Subcutaneous abdominal adipose tissue (tissue), 5 donors: ENCODE data around the gene MCRIP2.
A peak's percentile ranks its signal among the peaks of the same experiment; 100 is the strongest.

Experiments used
- H3K27ac ChIP-seq: one replicate; pipeline ENCODE4 v1.7.0; 2013; ENCODE audit warnings: low read depth, mild to moderate bottlenecking, inconsistent platforms, low read length, moderate library complexity
- H3K27me3 ChIP-seq, 5 donors: one replicate each; pipeline ENCODE4 v1.7.0; 2013; ENCODE audit warnings: low read length in 5 of 5, inconsistent platforms in 1 of 5; ENCODE audit not compliant: control insufficient read depth in 5 of 5, insufficient read depth in 4 of 5
- H3K36me3 ChIP-seq, 5 donors: one replicate each; pipeline ENCODE4 v1.7.0; 2013; ENCODE audit warnings: low read length in 5 of 5; ENCODE audit not compliant: control insufficient read depth in 5 of 5, insufficient read depth in 5 of 5
- H3K4me1 ChIP-seq, 5 donors: one replicate each; pipeline ENCODE4 v1.7.0; 2013; ENCODE audit warnings: low read length in 5 of 5, mild to moderate bottlenecking in 3 of 5, moderate library complexity in 1 of 5; ENCODE audit not compliant: control insufficient read depth in 5 of 5, insufficient read depth in 5 of 5
- H3K4me3 ChIP-seq, 5 donors: one replicate each; pipeline ENCODE4 v1.7.0; 2013; ENCODE audit warnings: low read length in 5 of 5, low read depth in 1 of 5
- H3K9ac ChIP-seq, 5 donors: one replicate each; pipeline ENCODE4 v1.7.0; 2013; ENCODE audit warnings: low read length in 5 of 5, mild to moderate bottlenecking in 4 of 5, moderate library complexity in 3 of 5
- H3K9me3 ChIP-seq, 5 donors: one replicate each; pipeline ENCODE4 v1.7.0; 2013; ENCODE audit warnings: low read length in 5 of 5; ENCODE audit not compliant: control insufficient read depth in 5 of 5
- donor health status: healthy.
- donor health status: healthy.
- donor health status: healthy.
- donor health status: healthy.
- donor health status: healthy.

MCRIP2 gene

DNA sequence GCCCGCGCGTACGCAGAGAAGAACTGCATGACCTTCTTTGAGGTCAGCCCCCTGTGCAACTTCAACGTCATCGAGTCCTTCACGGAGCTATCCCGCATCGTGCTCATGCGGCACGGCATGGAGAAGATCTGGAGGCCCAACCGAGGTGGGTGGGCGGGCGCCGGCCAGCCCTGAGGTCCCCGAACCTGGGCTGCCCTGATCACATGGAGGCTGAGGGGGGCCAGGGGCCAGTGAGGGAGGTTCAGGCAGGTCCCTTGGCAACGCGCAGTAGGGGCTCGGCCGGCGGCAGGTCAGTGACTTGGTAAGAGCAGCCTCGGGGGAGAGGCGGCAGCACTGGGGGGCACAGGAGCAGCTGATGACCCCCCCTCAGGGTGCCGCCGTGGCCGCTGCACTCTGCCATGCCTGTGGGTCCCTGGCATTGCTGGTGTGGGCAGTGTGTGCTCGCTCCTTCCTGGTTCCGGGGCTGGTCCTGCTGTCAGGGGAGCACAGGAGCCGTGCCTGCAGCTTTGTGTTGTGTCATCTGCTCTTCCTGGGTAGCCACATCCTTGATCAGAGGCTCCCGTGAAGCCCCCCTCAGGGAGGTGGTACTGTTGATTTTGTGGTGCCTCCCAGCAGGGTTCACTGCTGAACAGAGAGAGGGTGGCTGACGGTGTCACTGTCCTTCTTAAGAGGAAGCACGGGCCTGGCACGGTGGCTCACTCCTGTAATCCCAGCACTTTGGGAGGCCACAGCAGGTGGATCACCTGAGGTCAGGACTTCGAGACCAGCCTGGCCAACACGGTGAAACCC is 15.5 kb upstream of the MCRIP2 start:
- Histone ChIP-seq H3K27ac (no peak overlapping the region), H3K9me3 (no peaks in the 10 kb centered on the region), H3K27me3 (no peaks in the 10 kb centered on the region), H3K36me3 (peaks cover 0 to 40% (median 16%) of the 10 kb centered on the region in 5 donors), H3K4me3 (no peak overlapping the region), H3K9ac (no peak overlapping the region), H3K4me1 (peaks cover 0 to 49% (median 19%) of the 10 kb centered on the region in 5 donors)

DNA sequence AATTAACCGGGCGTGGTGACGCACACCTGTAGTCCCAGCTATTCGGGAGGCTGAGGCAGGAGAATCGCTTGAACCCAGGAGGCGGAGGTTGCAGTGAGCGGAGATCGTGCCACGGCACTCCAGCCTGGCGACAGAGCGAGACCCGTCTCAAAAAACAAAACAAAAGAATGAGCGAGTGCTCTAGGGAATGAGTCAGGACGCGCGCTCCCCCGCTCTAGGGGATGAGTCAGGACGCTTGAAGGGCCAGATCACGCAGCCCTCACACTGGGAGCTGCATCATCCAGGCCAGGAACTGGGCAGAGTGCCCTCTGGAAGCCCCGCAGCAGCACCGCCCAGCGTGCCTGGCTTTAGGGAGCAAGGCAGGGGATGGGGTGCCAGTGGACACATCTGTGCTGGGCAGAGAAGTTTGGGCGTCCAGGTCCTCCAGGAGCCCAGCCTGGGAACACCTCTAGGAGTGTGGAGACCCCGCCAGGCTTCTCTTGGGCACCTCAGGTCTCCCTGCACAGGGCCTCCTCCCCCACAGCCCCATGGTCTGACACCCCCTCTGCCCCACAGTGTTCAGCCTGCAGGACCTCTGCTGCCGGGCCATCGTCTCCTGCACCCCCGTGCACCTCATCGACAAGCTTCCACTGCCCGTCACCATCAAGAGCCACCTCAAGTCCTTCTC is 14.7 kb upstream of the MCRIP2 start:
- no peaks in the 10 kb centered on the region for H3K9me3 ChIP-seq
- H3K4me3 ChIP-seq, result no peak overlapping the region
- peaks cover 0 to 37% (median 13%) of the 10 kb centered on the region in 5 donors for H3K36me3 ChIP-seq
- H3K9ac ChIP-seq, result no peak overlapping the region
- no peak overlapping the region for H3K27ac ChIP-seq
- H3K27me3 ChIP-seq, result no peaks in the 10 kb centered on the region
- H3K4me1 ChIP-seq, result peaks cover 0 to 45% (median 19%) of the 10 kb centered on the region in 5 donors

DNA sequence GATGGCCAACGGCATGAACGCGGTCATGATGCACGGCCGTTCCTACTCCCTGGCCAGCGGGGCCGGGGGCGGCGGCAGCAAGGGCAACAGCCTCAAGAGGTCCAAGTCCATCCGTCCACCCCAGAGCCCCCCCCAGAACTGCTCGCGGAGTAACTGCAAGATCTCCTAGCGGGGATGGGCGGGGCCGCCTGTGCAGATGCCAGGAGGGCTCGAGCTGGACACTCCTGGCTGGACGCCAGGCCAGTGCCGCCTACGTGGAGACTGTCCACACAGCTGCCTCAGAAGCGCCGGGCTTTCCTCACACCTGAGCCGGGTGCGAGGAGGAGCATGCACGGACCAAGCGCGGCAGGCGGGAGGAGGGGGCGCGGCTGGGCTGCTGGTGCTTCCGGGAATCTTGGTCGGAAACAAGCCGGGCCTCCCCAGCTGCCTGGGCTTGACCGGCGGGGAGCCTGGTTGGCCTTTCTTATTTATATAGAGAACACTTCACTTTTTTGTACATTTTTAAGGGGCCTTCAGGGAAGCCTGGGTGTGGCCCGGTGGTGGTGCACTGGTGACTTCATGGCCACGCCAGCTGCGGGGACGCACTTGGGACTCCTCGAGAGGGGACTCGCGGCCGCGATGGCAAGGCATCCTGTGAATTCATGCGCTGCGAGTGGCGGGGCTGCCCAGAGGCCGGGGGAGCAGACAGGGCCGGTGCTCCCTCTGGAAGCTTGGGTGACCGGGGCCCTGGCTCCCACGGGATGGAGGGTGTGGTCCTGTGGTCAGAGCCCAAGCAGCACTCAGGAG is 14.0 kb upstream of the MCRIP2 start:
- no peak overlapping the region for H3K9ac ChIP-seq

DNA sequence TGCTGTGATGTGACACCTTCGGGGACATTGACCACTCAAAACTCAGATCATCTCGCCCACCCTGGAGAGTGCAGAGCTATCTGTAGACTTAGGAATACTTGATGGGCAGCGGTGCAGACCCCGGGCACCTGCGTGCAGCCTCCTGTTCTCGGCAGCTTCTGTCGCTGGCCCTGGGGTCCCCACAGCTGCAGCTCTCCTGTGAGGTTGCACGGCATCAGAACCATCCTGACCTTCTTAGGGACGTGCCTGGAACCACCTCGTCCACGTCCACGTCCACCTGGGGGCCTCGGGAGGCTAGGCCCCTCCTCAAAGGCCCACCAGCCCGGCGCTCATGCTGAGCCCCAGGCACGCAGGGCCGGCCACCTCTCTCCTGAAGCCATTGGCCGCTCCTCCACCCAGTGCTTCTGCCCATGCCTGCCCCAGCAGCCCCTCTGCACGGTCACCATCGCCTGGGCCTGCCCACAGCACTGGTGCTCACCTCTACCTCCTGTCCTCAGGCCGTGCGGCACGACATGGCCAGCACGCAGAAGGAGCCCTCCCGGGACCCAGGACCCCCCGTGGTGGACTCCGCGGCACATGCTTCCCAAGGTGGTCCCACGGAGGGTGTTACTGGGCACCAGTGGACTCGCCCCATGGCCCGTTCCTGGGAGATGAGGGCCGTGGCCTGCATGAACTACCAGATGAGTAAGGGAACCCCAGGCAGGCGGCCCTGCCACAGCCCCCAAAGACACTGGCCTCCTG is 13.1 kb upstream of the MCRIP2 start:
- Histone ChIP-seq H3K9me3 (no peaks in the 10 kb centered on the region), H3K36me3 (peaks cover 0 to 47% (median 19%) of the 10 kb centered on the region in 5 donors), H3K9ac (no peak overlapping the region), H3K27me3 (peaks cover 0 to 2% (median 0%) of the 10 kb centered on the region in 5 donors), H3K4me3 (no peak overlapping the region), H3K27ac (no peak overlapping the region), H3K4me1 (peaks cover 0 to 41% (median 19%) of the 10 kb centered on the region in 5 donors)

More for the DNA sequence above, 14.0 kb upstream of the MCRIP2 start:
- no peak overlapping the region for H3K4me3 ChIP-seq
- peaks cover 0 to 38% (median 13%) of the 10 kb centered on the region in 5 donors for H3K36me3 ChIP-seq
- no peak overlapping the region for H3K27ac ChIP-seq
- H3K4me1 ChIP-seq, result peaks cover 0 to 41% (median 19%) of the 10 kb centered on the region in 5 donors
- H3K9me3 ChIP-seq, result no peaks in the 10 kb centered on the region
- H3K27me3 ChIP-seq, result peaks cover 0 to 2% (median 0%) of the 10 kb centered on the region in 5 donors

DNA sequence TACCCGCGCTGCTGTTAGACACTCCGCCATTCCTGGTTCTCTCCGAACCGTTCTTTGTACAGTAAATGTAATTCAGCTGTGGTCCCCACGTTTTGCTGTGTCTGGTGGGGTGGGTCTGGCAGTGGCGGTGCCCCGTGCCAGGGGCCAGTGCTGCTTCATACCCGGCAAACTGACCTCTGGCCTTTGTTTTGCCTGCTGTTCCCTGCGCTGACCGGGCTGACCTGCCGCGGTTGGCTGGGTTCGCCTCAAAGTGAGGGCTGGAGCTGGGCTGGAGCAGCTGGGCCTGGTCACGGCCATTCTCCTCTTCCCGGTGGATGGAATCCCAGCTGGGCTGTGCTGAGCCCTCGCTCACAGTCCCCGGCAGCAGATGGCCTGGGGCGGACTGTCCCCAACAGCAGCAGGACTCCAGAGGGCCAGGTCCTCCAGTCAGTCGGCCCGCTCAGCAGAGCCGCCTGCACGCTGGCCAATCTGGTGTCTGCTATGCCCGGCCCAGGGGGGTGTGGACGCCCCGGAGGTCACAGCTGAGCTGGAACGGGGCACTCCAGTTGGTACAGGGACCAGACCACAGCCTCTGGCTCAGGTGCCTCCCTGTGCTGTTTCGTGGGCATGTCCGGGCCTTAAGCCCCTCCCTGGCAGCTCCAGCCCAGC is 12.3 kb upstream of the MCRIP2 start:
- Histone ChIP-seq H3K4me3 (no peak overlapping the region), H3K36me3 (peaks cover 0 to 55% (median 25%) of the 10 kb centered on the region in 5 donors), H3K9me3 (no peaks in the 10 kb centered on the region), H3K9ac (no peak overlapping the region), H3K4me1 (peaks cover 0 to 41% (median 19%) of the 10 kb centered on the region in 5 donors), H3K27ac (no peak overlapping the region), H3K27me3 (peaks cover 0 to 2% (median 0%) of the 10 kb centered on the region in 5 donors)

DNA sequence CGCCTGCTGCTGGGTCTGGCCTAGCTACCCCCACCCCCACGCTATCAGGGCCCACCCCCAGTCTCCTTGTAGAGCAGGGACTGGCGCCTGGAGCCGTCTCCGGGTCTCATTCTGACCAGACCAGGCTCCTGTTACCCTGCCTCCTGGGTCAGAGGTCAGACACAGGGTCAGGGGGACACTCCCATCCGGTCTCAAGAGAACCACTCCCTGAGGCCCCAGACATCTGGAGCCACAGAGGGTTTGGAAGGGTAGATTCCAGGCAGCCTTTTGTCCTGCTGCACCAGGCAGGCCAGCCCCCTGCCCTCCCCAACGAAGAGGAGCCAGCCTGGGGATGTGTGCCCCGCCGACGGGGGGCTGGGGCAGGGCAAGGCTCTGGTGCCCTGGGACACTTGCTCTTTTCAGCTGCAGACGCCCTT is 11.8 kb upstream of the MCRIP2 start:
- H3K27me3 ChIP-seq, result peaks cover 0 to 2% (median 0%) of the 10 kb centered on the region in 5 donors
- no peak overlapping the region for H3K27ac ChIP-seq
- H3K4me1 ChIP-seq, result peaks cover 0 to 42% (median 22%) of the 10 kb centered on the region in 5 donors
- H3K9ac ChIP-seq, result peak overlapping the region in 2 of 5 donors; percentile 17 to 51
- no peaks in the 10 kb centered on the region for H3K9me3 ChIP-seq
- peaks cover 0 to 55% (median 25%) of the 10 kb centered on the region in 5 donors for H3K36me3 ChIP-seq
- no peak overlapping the region for H3K4me3 ChIP-seq

DNA sequence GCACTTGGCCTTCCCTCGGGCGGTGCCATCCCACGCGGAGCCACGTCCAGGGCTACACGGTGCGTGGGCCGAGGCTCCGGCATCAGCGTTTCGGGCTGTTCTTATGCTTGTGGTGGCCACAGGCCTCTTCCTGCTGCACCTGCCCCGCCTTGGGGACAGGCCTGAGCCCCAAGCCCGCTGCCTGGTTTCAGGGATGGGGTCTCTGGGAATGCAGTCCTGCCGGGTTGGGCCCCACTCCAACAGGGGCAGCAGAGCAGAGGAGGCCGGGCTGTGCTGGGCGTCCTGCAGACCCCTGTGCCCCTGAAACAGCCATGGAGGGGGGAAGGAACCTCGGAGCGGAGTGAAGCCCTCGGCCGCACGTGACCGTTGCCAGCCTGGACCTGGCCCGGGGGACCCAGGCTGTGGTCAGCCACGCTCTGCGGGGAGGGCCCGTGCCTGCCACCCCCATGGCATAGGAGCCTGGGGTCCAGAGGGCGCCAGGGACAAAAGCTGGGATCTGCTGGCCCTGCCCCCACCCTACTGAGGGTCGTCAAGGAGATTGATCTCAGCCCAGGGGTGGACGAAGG is 11.3 kb upstream of the MCRIP2 start:
- peak overlapping the region in 1 of 5 donors; percentile 51 for H3K9ac ChIP-seq
- H3K9me3 ChIP-seq, result no peaks in the 10 kb centered on the region
- H3K27ac ChIP-seq, result no peak overlapping the region
- H3K27me3 ChIP-seq, result peaks cover 0 to 2% (median 0%) of the 10 kb centered on the region in 5 donors
- peaks cover 0 to 47% (median 27%) of the 10 kb centered on the region in 5 donors for H3K4me1 ChIP-seq
- H3K4me3 ChIP-seq, result no peak overlapping the region
- H3K36me3 ChIP-seq, result peaks cover 0 to 50% (median 24%) of the 10 kb centered on the region in 5 donors

DNA sequence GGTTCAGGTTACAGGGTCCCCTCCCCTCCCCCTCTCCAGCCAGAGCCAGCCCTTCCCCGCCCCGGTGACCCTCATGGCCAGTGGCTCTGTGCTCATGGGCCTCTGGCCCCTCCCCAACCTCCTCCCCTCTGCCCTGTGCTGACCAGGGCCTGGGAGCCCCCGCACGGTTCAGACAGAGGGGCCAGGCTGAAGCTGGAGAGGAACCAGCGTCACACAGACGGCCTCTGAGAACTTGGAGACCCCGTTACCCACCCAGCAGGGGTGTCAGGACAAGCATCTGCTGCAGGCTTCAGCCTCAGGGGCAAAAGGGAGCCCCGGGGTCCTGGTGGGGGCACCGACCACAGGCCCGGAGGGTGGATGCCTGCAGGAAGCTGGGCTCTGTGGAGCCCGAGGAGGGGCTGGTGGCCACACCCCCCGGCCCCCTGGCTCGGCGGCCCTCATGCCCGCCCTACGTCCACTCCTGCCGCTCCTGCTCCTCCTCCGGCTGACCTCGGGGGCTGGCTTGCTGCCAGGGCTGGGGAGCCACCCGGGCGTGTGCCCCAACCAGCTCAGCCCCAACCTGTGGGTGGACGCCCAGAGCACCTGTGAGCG is 10.7 kb upstream of the MCRIP2 start, which contains the start of gene WFIKKN1:
Gene WFIKKN1, plus strand, starts transcription at position 171 of the 591 bp plus-strand sequence. Its CDS starts 269 bp downstream, at position 440.
- Histone ChIP-seq H3K9me3 (no peaks in the 10 kb centered on the region), H3K4me1 (peaks cover 0 to 53% (median 33%) of the 10 kb centered on the region in 5 donors), H3K27me3 (peaks cover 0 to 2% (median 0%) of the 10 kb centered on the region in 5 donors), H3K36me3 (peaks cover 0 to 45% (median 21%) of the 10 kb centered on the region in 5 donors), H3K9ac (peak within 1 kb of the TSS in 2 of 5 donors; percentile 17 to 51), H3K27ac (no peak within 1 kb of the TSS), H3K4me3 (no peak within 1 kb of the TSS)
